CD4-positive, alpha-beta T cell treated with Interleukin-6 at 100 ng/mL for 8 hours (primary cell): ENCODE measurements around the gene MAPK8.
A peak's percentile ranks its signal among the peaks of the same experiment; 100 is the strongest.
"Not testable (repeated sequence)": the region's sequence is repeated elsewhere in the genome, so short reads cannot be mapped to it uniquely, and the experiment has no call there.

ENCODE experiments used
- DNase-seq: peaks from one replicate; pipeline ENCODE4 v3.0.0-alpha.2; 2020; ENCODE audit warnings: mixed read lengths, low spot score

The MAPK8 gene

GRCh38 chr10:48336978-48337599, 30.6 kb downstream of the MAPK8 start:
- DNase-seq, result no peak

- DNase-seq, result no peak
Measured at GRCh38 chr10:48340734-48341133, 34.3 kb downstream of the MAPK8 start.

- no peak for DNase-seq
Measured at GRCh38 chr10:48343106-48343505, 36.6 kb downstream of the MAPK8 start.

GRCh38 chr10:48343921-48344598, 37.6 kb downstream of the MAPK8 start:
- no peak for DNase-seq

- DNase-seq, result not testable (repeated sequence)
Measured at GRCh38 chr10:48346248-48346647, 39.8 kb downstream of the MAPK8 start.

- DNase-seq, result not testable (repeated sequence)
Measured at GRCh38 chr10:48347539-48347938, 41.1 kb downstream of the MAPK8 start.

- DNase-seq, result not testable (repeated sequence)
Measured at GRCh38 chr10:48347943-48348342, 41.5 kb downstream of the MAPK8 start.

GRCh38 chr10:48353246-48353645, 46.8 kb downstream of the MAPK8 start:
- DNase-seq, result no peak

- no peak for DNase-seq
Measured at GRCh38 chr10:48357631-48358030, 51.2 kb downstream of the MAPK8 start.

GRCh38 chr10:48358162-48358561, 51.7 kb downstream of the MAPK8 start:
- DNase-seq, result no peak

GRCh38 chr10:48358838-48359237, 52.4 kb downstream of the MAPK8 start:
- DNase-seq, result no peak

- DNase-seq, result no peak
Measured at GRCh38 chr10:48361176-48361575, 54.7 kb downstream of the MAPK8 start.

- peak; percentile 33 for DNase-seq
Measured at GRCh38 chr10:48363617-48364355, 57.3 kb downstream of the MAPK8 start.

- no peak for DNase-seq
Measured at GRCh38 chr10:48364659-48365405, 58.4 kb downstream of the MAPK8 start.

GRCh38 chr10:48365668-48366067, 59.2 kb downstream of the MAPK8 start:
- no peak for DNase-seq

- no peak for DNase-seq
Measured at GRCh38 chr10:48366261-48366660, 59.8 kb downstream of the MAPK8 start.

GRCh38 chr10:48369501-48369900, 63.0 kb downstream of the MAPK8 start:
- DNase-seq, result no peak

GRCh38 chr10:48377751-48378530, 71.5 kb downstream of the MAPK8 start:
- no peak for DNase-seq

- no peak for DNase-seq
Measured at GRCh38 chr10:48378675-48379074, 72.2 kb downstream of the MAPK8 start.

- no peak for DNase-seq
Measured at GRCh38 chr10:48381971-48382370, 75.5 kb downstream of the MAPK8 start.

- no peak for DNase-seq
Measured at GRCh38 chr10:48382982-48383381, 76.5 kb downstream of the MAPK8 start.

GRCh38 chr10:48383393-48383792, 76.9 kb downstream of the MAPK8 start:
- no peak for DNase-seq
